Kidney capillary endothelial cell (primary cell): ENCODE measurements around the gene RSRP1.

Experiments
- DNase-seq: peaks from one replicate; pipeline ENCODE4 v3.0.0-alpha.2; 2018; ENCODE audit warnings: low spot score

RSRP1 gene

DNA sequence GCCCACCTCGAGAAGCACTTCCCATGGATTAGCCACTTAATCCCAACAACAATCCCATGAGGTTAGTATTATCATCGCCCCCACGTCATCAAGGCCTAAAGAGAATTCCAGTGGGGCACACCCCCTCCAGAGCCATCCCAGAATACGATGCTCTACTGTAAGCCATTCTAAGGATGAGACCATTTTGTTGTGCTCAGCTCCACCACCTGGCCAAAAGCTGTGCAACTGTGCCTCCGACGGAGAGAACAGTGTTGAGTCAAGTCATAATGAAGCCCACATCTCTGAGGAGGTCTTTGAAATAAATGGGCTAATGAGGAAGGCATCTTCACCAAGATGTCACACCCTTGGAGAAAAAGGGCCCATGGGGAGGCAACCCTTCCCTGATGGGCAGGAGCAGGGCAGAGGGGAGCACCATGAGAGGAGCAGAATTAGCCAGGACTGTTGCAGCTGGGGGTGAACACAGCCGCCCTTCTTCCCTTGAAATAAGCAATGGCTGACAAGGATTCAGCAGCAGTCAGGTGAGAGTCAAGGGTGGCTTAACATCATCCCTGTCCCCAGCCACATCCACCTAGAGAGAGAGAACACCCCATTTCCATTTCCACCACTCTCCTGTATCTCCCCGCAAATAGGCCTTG, 29.5 kb downstream of the RSRP1 start:
- DNase-seq, result no peak

DNA sequence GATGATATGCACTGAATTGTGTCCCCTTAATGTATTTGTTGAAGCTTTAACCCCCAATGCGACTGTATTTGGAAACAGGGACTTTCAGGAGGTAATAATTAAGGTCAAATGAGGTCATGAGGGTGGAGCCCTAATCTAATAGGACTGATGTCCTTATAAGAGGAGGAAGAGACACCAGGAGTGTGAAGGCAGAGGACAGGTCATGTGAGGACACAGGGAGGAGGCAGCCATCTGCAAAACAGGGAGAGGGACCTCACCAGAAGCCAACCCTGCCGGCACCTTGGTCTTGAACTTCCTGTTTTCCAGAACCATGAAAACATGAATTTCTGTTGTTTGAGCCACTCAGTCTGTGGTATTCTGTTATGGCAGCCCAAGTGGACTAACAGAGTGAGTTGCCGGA, 30.2 kb downstream of the RSRP1 start:
- no peak for DNase-seq

DNA sequence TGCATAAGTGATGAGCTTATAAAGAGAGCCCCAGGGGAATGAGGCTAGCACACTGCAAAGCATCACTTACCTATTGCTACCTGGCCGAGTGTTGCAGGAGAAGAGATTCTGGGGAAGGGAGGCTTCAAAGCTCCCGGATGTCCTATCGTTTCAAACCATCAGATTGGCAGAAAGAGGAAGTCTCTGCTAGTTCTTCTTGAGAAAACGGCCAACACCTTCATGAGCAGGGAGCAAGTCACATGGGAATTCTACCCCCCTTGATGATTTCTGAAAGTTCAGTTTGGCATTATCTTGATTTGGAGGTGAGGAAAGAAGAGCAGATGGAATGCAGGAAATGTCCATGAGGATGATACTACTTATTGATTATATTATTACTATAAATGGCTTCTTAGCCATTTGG, 31.1 kb downstream of the RSRP1 start:
- no peak for DNase-seq

DNA sequence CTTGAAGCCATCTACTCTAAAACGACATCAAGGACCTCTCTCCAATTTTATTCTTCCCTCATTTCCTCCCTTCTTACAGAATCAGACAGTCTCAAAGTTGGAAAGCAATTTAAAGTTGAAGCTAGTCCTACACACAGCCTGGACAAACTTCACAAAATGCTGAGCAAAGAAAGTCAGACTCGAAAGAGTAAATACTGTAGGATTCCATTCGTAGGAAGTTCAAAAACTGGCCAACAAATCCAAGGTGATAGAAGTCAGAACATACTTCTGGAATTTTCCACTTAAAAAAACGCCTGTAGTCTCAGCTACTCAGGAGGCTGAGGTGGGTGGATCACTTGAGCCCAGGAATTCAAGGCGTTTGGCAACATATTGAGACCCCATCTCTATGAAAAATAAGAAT, 34.5 kb downstream of the RSRP1 start:
- no peak for DNase-seq

DNA sequence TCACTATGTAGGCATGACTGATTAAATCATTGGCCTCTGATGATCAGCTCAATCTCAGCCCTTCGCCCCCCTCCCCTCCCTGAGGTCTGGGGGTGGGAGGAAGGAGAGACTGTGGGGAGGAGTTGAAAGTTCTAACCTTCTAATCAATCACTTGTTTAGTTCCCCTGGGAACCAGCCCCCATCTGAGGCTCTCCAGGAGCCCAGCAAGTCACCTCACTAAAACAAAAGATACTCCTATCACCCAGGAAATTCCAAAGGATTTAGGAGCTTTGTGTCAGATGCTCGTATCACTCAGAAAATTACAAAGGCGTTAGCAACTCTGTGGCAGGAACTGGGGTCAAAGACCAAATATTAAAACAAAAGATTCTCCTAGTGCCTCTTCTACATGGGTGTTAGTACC, 36.5 kb downstream of the RSRP1 start:
- DNase-seq, result no peak

DNA sequence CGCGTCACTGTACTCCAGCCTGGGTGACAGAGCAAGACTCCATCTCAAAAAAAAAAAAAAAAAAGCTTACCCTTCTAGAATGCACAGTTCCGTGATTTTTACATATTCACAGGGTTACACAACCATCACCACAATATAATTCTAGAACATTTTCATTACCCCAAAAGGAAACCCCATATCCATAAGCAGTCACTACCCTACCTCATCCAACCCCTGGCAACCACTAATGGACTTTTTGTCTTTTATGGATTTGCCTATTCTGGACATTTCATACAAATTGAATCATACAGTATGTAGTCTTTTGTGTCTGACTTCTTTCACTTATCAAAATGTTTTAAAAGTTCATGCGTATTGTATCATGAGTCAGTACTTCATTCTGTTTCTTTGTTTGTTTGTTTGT, 37.7 kb downstream of the RSRP1 start:
- no peak for DNase-seq

DNA sequence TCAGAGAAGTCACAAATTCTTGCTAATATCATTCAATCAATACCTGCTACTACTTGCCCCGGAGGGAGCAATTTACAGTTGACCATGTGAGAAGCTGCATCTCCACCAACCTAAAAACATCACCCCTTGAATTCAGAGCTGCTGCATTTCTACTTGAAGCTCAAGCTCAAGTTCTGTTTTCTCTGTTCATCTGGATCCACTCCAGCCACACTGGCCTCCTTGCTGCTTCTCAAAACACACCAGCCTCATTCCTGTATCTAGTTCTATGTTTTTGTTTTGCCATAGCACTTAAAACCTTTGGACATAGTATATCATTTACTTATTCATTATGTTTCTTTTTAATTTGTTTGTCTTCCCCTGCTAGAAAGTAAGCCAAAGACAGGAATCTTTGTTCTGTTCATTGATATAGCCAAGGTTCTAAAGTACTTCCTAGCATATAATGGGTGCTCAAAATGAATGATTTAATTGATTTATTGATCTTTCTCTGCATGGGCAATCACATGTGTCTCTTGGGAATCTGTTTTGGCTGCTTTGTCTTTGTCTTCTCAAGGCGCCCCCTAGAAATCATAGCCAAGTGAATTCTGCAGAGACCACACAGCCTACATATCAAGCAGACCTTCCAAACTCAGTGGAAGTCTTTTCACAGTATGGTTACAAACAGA, 38.6 kb downstream of the RSRP1 start:
- no peak for DNase-seq

DNA sequence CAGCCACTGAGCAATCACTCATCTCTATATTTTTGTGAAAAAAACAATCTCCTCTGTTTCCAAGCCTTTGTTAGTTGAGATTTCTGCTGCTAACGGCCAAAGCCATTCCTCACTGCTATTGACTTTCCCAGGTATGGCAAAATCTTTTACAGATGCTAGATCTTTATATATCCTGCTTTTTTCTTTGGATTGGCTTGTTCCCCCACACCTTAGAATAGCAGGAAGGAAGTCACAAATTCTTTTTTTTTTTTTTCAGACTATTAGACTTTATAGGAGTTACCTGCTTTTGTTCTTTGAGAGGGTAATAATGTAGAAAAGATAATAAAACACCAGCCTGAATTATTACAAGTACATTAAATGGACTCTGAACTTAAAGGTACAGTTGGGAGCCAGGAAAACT, 39.2 kb downstream of the RSRP1 start:
- DNase-seq, result no peak

DNA sequence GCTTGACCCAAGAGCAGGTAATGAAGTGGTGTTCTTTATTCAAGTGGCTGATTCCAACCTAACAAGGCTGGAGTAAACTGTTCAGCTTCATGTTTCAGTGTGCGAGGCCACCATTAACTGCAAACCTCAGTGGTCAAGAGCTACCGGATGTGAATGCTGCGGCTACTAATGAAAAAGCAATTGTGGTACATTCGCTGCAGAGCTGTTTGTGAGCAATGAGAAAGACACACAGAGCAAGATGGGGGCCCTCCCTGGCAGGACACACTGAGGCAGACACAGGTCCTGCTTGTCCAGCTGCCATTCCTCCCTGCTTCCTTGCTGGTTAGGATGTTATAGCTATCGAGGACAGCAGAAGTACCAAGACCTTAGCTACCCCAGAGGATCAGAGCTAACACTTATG, 41.1 kb downstream of the RSRP1 start:
- no peak for DNase-seq

DNA sequence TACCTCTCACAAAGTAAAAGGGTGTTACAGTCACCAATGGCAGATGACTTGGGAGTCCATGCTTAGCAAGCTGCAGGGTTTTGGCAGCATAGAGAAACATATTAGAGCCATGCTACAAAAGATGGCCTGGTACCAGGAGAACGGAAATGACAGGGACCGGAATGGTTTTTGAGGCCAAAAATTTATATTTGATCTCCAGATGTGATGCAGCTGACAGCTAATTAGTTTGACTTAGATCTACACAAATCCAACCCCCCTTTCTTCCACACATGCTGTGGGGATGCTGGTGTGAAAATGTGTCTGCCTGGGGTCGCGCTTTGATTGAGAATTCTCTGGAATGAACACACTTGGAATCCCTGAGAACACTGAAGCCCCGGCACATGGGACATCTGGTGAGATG, 41.5 kb downstream of the RSRP1 start:
- DNase-seq, result no peak

DNA sequence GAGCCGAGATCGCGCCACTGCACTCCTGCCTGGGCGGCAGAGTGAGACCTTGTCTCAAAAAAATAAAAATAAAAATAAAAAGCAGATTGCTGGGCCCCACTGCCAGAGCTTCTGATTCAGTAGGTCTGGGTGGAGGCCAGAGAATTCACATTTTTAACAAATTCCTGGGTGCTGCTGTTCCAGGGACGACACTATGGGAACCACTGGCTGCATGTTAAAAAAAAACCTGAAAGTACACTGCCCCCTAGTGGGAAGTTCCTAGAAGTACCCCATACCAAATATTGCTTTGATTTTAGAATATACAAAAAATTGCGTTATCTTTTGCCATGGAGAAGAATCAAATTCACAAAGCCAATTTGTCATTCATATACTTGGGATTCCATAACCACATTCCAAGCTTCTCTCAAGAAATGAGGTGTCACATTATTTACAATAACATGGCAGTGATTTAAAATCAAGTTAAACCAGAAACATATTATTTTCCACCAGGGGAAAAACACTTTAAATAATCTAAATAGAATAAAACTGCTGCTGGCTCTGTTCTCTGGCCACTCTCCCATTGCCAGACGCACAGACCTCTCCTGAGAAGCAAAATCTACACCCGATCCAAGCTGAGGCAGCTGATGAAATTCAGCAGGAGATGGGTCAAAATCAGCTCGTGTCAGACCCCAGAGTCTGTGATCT, 42.3 kb downstream of the RSRP1 start:
- peak; percentile 33 for DNase-seq

DNA sequence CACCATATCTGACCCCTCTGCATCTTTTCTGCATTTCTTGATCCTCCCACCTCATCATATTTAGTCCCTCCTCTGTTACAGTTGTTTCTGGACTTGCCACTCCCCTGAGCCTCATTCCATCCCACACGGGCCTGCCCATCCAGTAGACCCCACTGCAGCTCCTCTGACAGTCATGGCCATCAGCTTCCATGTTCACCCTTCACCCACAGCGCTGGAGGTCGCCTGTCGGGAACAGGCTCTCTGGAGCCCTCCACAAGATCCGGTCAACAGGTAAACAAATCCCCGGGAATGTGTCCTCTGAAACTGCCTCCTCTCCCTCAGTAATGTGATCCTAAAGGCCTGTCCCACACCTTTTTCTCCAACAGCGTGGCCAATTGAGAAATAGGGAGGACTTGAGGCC, 46.2 kb downstream of the RSRP1 start:
- DNase-seq, result no peak

DNA sequence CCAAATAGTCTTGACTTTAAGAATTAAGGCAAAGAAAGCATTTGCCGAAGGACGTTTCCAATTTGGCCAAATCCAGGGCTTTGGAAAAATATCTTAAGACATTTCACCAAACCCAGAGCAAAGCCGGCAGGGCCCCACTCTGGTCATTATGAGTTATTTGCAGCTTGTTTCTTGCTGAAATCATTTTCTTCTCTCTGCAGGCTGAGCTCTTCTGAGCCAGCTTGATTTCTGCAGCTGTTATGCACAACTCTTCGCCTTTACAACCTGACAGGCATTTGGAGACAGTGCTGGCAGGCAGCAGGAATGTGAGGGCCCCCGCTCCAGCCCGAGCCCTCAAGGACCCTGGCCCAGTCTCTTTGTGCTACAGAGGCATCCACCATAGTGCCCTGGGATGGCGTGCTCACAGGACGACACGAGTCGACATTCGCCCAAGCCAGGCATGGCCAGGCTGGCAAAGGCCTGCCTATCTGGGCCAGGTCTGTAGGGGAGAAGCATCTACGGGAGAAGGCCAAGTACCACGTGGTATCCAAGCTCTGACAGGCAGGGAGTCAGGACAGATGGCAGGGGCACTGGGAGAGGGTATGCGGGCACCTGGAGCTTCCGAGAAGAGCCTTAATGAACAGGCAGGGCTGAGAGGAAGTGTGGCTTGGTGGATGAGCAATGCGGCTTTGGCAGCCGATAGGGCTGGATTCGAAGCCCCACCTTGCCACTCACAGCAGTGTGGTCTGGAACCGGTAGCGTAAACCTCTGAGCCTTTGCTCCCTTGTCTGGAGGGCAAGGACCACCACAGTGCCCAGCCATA, 47.2 kb downstream of the RSRP1 start:
- DNase-seq, result no peak

DNA sequence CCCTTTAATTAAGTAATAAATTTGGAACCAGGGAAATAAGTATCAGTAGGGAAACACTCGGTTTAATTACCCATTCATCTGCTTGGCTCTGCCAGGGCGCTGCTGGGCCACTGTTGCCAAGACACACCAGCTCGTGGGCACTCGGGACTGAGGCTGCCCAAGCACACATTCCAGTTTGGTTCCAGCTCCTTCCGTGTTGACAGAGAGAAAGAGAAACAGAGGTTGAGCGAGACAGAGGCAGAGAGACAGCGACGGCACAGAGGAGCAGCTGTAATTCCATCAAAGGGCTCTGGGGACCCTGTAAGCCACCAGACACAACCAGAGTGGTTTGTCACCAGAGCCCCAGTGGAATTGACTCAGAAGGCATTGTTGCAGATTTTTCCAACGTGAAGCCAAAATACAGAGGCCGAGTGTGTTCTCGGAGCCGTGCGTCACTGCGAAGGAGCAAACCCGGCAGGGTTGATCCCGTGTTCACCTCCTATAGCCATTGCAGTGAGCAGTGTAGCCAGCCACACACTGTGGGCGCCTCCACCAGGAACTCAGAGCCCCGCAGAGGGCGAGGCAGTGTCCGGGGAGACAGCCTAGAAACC, 48.5 kb downstream of the RSRP1 start:
- no peak for DNase-seq

DNA sequence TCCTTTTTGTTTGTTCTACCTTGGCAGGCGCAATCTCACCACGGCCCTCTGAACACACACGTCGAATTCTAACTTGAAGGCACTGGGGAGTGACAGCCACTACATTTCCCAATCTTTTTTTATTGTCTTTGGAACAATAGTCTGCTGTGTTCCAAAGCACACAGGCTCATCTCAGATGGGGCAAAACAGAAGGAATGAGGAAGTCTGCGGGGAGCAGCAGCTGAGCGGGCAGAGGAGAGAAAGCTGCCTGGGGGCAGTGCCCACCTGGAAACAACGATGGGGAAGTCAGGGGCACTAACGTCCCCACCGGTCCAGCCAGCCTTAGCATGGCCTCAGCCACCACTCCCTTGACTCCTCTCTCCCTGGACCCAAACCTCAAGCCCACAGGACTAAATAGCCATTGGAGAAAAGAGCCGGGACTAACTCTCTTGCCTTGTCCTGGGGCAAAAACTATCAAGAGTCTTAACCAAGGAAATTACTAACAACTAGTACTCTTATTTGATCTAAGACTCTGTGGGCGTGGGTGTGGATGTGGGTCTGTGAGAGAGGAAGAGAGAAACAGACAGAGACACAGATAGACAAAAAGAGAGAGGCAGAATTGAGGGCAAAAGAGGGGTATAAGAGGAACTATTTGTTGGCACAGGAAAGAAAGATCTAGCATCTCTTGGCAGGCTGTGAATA, 49.1 kb downstream of the RSRP1 start:
- no peak for DNase-seq

DNA sequence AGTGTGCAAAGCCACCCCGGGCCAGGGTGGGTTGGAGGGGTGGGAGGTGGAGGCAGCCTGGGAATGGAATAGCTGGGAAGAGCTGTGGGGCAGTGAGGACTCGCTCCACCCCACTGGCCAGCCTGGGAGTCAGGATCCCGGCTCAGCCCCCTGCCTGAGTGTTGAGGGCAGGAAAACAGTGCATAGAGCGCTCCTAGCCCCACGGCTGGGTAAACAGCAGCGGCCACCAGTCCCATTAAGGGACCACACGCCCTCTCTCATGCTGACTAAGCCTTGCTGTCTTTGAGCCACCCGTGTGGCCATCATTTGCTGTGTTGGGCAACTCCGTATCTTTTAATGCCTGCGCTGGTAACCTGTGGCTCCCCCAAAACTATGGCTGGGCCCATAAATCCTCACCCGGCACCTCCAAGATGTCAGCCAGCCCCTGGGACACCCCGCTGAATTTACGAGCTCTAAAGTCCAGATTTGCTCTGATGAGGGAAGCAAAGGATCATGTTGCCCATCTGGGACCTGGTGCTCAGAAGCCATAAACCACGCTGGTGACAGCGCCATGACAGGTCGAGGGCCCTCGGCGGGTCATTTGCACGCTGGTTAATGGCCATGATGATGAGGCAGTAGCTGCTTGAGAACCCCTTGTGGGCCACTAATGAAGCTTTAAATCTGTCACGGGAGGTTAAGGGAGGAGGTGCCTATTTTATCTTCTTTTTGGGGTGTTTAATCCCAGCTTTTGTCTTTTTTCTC, 49.8 kb downstream of the RSRP1 start:
- no peak for DNase-seq

DNA sequence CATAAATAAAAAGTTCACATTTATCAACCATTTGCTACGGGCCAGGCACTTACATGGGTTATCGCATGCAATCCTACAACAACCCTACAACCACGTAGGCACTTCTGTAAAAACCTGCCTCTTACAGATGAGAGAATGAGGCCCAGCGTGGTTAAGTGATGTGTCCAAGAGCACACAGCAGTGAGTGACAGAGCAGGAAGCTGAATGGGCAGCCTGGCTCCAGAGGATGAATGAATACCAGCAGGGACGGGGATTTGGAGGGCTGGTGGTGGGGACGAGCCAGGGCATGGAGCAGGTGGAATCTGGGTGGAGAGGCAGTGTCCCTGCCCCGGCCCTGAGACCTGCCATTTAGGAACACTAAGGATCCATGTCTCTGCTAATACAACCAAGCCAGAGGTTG, 50.4 kb downstream of the RSRP1 start:
- no peak for DNase-seq

DNA sequence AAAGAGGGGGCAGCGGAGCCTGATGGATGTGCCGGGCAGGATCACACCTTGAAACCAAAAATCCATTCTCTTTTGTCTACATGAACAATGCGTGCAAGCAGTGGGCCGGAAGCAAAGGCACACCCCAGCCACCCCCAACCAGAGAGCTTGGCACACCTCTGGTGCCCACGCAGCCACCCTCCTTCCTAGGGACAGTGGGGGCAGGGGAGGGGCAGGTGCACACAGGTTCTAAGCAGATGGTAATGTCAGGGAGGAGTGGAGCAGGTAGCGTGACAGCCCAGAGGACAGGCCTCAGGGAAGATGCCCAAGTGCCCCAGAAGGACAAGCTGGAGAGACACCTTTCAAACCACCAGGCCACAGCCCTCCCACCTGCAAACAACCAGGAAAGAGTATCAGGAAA, 51.4 kb downstream of the RSRP1 start:
- no peak for DNase-seq

DNA sequence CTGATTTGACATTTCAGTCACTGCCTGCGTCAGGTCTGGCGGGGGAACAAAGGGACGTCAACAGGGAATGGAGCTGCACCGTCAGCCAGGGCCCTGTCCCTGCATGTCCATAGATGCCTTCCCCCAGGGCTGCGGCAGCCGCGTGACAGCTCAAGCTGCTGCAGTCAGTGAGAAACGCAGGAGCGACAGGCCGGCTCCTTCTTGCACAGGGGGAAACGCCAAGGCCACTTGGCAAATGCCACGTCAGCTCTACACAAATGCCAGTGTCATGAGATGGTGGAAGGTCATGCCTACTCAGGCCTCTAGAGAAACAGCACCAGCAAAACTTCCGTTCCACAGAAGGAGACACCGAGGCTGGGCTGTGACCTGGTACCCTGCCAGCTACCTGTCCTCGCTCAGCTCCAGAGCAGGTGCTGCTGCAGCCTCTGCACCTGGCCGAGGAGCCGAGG, 52.7 kb downstream of the RSRP1 start:
- no peak for DNase-seq

DNA sequence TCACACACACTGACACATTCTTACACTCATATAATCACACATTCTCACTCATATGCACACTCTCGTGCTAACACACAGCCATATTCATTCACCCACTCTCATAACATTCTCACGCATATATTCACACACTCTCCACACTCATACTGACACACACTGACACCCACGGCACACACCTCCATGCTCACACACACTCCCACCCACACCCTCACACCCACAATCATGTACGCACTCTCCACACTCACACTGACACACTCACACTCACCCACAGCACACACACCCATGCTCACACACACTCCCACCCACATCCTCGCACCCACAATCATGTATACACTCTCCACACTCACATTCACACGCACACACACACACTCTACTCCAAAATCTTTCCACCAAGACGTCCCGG, 53.2 kb downstream of the RSRP1 start:
- no peak for DNase-seq

DNA sequence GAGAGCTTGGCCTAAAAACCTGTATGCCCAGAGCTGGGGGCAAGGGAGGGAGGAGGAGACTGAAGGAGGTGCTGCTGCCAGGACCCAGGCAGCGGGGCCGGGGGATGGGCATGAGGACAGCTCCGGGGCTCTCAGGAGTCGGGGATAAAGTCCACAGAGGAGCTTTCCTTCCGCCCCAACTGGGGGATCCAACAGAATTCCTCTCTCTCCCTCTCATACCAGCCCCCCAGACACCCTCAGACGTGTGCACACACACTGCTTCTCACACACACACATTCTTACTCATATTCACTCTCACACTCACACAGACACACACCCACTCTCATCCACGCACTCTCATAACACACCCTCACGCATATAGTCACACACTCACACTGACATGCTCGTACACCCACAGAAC, 54.0 kb downstream of the RSRP1 start:
- DNase-seq, result no peak
